GM13977 (cell line): ENCODE data around the gene SIGLECL1.

ENCODE experiments used
- DNase-seq: peaks from one replicate; pipeline ENCODE4 v3.0.0; 2012; ENCODE audit warnings: low spot score
- CTCF ChIP-seq: IDR thresholded peaks from 2 replicates; pipeline ENCODE4 v1.5.1; 2012; ENCODE audit warnings: mild to moderate bottlenecking, control low read depth; ENCODE audit not compliant: insufficient read depth; ENCODE audit errors: extremely low read depth, missing control alignments
- in situ Hi-C: fragments of 300-500 bp; cut with MboI; formaldehyde crosslinking; loops from one replicate; pipeline ENCODE4 v1.12.0; 2022; ENCODE audit warnings: low sequenced_read_pairs, low pct_unique_long_range_greater_than_20kb, mixed read lengths, inconsistent platforms; ENCODE audit not compliant: unreplicated experiment

Gene SIGLECL1

GRCh38 chr19:51311351-51312257 is 60.7 kb downstream of the SIGLECL1 start, which contains the start of gene IGLON5:
Gene IGLON5, plus strand, starts transcription at chr19:51311644. Its CDS starts 204 bp downstream, at chr19:51311848.
- in situ Hi-C loops: no loop called here
- no peak for TF ChIP-seq CTCF
- no peak for DNase-seq

- in situ Hi-C loops: no loop called here
- no peak for TF ChIP-seq CTCF
- no peak for DNase-seq
Observed at GRCh38 chr19:51316688-51317087, 65.8 kb downstream of the SIGLECL1 start.

GRCh38 chr19:51317376-51317775 is 66.5 kb downstream of the SIGLECL1 start:
- no peak for TF ChIP-seq CTCF
- in situ Hi-C loops: no loop called here
- no peak for DNase-seq

GRCh38 chr19:51317968-51318367 is 67.1 kb downstream of the SIGLECL1 start:
- DNase-seq: no peak
- TF ChIP-seq CTCF: no peak

More at GRCh38 chr19:51317968-51318367, 67.1 kb downstream of the SIGLECL1 start:
- in situ Hi-C loops: no loop called here
